Right atrium auricular region (tissue), 2 donors: ENCODE data around the gene PDCD5. TPM values are rescaled to one million over a fixed set of nuclear protein-coding genes. Genes with fewer than 3 reads are reported as not detected.
"Not testable (repeated sequence)": the region's sequence is repeated elsewhere in the genome, so short reads cannot be mapped to it uniquely, and the experiment has no call there.

Experiments
- DNase-seq: peaks from one replicate; pipeline ENCODE4 v3.0.0-alpha.2; 2019; ENCODE audit warnings: low spot score
- H3K27ac ChIP-seq, 2 donors: fragments of 200-600 bp; sonication (generic); 1 replicate in 1 of 2; 2 replicates in 1 of 2; pipeline ENCODE4 v1.5.1; 2016 to 2019
- H3K27me3 ChIP-seq, 2 donors: fragments of 200-600 bp; sonication (generic); one replicate each; pipeline versions ENCODE4 v1.5.1 to v1.6.0; 2017 to 2019
- H3K36me3 ChIP-seq: fragments of 200-600 bp; sonication (generic); one replicate; pipeline ENCODE4 v1.5.1; 2016
- H3K4me1 ChIP-seq, 2 donors: fragments of 200-600 bp; sonication (generic); one replicate each; pipeline versions ENCODE4 v1.5.1 to v1.6.0; 2017 to 2019
- H3K4me3 ChIP-seq, 2 donors: fragments of 200-600 bp; sonication (generic); 1 replicate in 1 of 2; 2 replicates in 1 of 2; pipeline ENCODE4 v1.5.1; 2017 to 2019; ENCODE audit warnings: mild to moderate bottlenecking in 1 of 2, moderate library complexity in 1 of 2
- H3K9me3 ChIP-seq, 2 donors: fragments of 200-600 bp; sonication (generic); one replicate each; pipeline ENCODE4 v1.5.1; 2019
- CTCF ChIP-seq, 2 donors: fragments of 200-600 bp; sonication (generic); IDR thresholded peaks; one replicate each; pipeline ENCODE4 v1.5.1; 2019; ENCODE audit warnings: antibody characterized with exemption in 2 of 2
- total RNA-seq, 2 donors: library from RNA; depleted of rRNA; stranded (reverse); fragments of >200 nt; gene quantifications; one replicate each; pipeline ENCODE4 v1.1.0, GENCODE V29; 2016

PDCD5 gene
- total RNA-seq, 2 donors from 2014 or later = 144 to 191 TPM

- H3K27ac ChIP-seq = no peak overlapping the region
- no peak for TF ChIP-seq CTCF (IDR thresholded peaks at IDR 0.05)
- no peak overlapping the region for H3K4me3 ChIP-seq
- H3K27me3 ChIP-seq = no peaks in the 10 kb centered on the region
- peak; percentile 13 for DNase-seq
- no peaks in the 10 kb centered on the region for H3K4me1 ChIP-seq
- no peaks in the 10 kb centered on the region for H3K36me3 ChIP-seq
- H3K9me3 ChIP-seq = no peaks in the 10 kb centered on the region
Measured at GRCh38 chr19:32573492-32573794, 7.5 kb upstream of the PDCD5 start.

GRCh38 chr19:32576790-32577189 is 4.2 kb upstream of the PDCD5 start:
- Histone ChIP-seq H3K4me3 (no peak overlapping the region), H3K9me3 (no peaks in the 10 kb centered on the region)
- no peak for TF ChIP-seq CTCF (IDR thresholded peaks at IDR 0.05)

GRCh38 chr19:32580353-32580900 is 563 bp upstream of the PDCD5 start:
- H3K36me3 ChIP-seq = peaks cover 10% of the 10 kb centered on the region
- no peaks in the 10 kb centered on the region for H3K9me3 ChIP-seq
- no peaks in the 10 kb centered on the region for H3K27me3 ChIP-seq
- H3K4me1 ChIP-seq = peaks cover 0 to 12% of the 10 kb centered on the region in 2 donors
- peak overlapping the region; percentile 91 to 94 for H3K27ac ChIP-seq
- TF ChIP-seq CTCF (IDR thresholded peaks at IDR 0.05) = no peak
- peak overlapping the region; percentile 94 to 95 for H3K4me3 ChIP-seq
- DNase-seq = no peak

More at GRCh38 chr19:32576790-32577189, 4.2 kb upstream of the PDCD5 start:
- no peak for DNase-seq
- H3K4me1 ChIP-seq = peaks cover 0 to 4% of the 10 kb centered on the region in 2 donors
- no peaks in the 10 kb centered on the region for H3K36me3 ChIP-seq
- H3K27ac ChIP-seq = no peak overlapping the region
- no peaks in the 10 kb centered on the region for H3K27me3 ChIP-seq

GRCh38 chr19:32581705-32582179 is 752 bp downstream of the PDCD5 start:
- Histone ChIP-seq H3K27ac (peak overlapping the region; percentile 91 to 94), H3K27me3 (no peaks in the 10 kb centered on the region), H3K36me3 (peaks cover 21% of the 10 kb centered on the region), H3K9me3 (no peaks in the 10 kb centered on the region), H3K4me3 (peak overlapping the region; percentile 94 to 95), H3K4me1 (peaks cover 0 to 12% of the 10 kb centered on the region in 2 donors)
- no peak for DNase-seq
- no peak for TF ChIP-seq CTCF (IDR thresholded peaks at IDR 0.05)

GRCh38 chr19:32587747-32588504 is 6.9 kb downstream of the PDCD5 start:
- H3K36me3 ChIP-seq = peaks cover 21% of the 10 kb centered on the region
- not testable (repeated sequence) for DNase-seq, H3K27ac ChIP-seq, H3K9me3 ChIP-seq, H3K27me3 ChIP-seq, H3K4me3 ChIP-seq, H3K4me1 ChIP-seq

GRCh38 chr19:32594021-32594420 is 13.0 kb downstream of the PDCD5 start:
- Histone ChIP-seq H3K9me3 (no peaks in the 10 kb centered on the region), H3K27ac (no peak overlapping the region), H3K4me3 (no peak overlapping the region), H3K4me1 (no peaks in the 10 kb centered on the region), H3K36me3 (peaks cover 45% of the 10 kb centered on the region), H3K27me3 (no peaks in the 10 kb centered on the region)
- no peak for DNase-seq
- TF ChIP-seq CTCF (IDR thresholded peaks at IDR 0.05) = no peak
